NCI-H226 (cell line): ENCODE data around the gene CNOT2.
A peak's percentile ranks its signal among the peaks of the same experiment; 100 is the strongest.
"Not testable (repeated sequence)": the region's sequence is repeated elsewhere in the genome, so short reads cannot be mapped to it uniquely, and the experiment has no call there.

Experiments used
- DNase-seq: peaks from one replicate; pipeline ENCODE4 v3.0.0-alpha.2; 2015

Gene CNOT2

DNA sequence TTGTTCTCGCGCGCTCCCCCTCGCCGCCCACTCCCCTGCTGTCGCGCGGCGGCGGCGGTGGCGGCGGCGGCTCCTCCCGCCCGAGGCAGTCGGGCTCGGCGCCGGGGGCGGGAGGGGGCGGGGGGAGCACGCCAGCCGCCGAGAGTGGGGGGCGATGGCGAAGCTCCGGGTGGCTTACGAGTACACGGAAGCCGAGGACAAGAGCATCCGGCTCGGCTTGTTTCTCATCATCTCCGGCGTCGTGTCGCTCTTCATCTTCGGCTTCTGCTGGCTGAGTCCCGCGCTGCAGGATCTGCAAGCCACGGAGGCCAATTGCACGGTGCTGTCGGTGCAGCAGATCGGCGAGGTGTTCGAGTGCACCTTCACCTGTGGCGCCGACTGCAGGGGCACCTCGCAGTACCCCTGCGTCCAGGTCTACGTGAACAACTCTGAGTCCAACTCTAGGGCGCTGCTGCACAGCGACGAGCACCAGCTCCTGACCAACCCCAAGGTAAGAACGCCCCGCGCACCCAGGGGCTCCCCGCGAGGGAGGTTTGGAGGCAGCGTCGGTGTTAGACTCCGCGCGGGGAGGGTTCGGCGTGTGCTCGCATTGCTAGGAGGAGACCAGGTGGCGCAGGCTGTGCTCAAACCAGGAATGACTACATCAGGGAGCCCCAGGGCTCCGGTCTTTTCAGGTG is 123.5 kb downstream of the CNOT2 start:
- peak; percentile 13 for DNase-seq

DNA sequence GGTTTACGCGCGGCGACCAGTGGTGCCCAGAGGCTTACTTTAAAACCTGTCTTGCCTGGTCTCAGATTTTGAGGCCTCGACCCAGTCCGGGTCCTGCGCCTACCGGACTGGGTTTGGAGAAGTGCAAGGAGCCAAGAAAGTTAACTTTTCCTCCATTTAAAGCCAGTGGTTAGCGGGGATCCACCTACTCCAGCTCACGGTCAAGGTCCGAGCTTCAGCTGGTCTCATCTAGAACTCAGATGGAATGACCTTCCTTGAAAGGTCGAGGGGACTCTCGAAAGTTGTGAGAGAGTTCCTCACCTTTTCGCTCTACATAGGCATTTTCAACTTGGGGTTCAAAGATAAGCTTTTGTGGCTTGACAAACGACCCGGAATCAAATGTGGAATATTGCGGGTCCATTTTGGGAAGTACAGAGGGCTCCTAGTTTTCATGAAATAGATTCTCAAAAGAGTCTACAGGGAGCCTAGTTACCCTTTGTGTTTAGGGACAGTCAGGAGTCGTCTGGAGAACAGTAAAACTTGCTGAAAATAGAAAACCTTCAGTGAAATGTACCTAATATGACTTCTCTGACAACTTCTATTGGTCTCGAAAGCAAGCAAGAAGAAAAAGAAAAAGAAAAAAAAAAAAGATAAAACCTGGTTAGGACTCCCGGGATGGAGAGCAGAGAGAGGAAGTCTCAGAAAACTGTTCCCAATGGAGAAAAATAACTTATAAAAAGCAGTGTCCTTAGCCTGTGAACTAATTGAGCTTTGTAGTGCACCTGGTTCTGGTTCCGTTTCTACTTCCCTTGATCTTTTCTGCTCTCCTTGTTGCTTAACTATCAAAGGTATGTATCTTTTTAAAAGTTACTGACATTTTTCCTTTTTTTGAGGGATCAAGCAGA is 124.3 kb downstream of the CNOT2 start:
- DNase-seq, result no peak

DNA sequence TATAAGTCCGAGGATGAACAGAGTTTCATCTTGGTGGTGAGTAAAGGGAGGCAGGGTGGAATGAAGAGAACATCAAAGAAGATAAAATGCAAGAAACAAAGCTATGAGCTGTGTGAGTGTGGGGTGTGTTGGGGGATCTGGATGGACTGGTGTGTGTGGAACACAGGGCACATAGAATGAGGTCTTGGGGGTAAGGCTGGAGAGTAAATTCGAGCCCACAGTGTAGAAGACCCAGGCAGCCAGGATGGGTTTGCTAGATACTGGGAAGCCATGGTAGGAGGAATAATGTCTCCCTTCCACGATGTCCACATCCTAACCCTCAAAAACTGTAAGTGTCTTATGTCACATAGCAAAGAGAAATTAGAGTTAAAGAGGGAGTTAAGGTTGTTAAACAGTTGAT is 129.6 kb downstream of the CNOT2 start:
- DNase-seq, result no peak

DNA sequence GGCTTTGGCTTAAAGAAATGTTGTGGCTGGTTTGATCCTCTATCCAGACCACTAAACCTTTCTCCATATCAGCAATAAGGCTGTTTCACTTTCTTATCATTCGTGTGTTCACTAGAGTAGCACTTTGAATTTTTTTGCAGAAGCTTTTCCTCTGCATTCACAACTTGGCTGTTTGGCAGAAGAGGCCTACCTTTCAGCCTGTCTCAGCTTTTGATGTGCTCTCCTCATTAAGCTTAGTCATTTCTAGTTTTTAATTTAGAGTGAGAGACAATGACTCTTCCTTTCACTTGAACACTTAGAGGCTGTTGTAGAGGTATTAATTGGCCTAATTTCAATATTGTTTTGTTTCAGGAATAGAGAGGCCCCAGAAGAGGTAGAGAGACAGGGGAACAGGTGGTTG is 136.6 kb downstream of the CNOT2 start:
- DNase-seq, result no peak

DNA sequence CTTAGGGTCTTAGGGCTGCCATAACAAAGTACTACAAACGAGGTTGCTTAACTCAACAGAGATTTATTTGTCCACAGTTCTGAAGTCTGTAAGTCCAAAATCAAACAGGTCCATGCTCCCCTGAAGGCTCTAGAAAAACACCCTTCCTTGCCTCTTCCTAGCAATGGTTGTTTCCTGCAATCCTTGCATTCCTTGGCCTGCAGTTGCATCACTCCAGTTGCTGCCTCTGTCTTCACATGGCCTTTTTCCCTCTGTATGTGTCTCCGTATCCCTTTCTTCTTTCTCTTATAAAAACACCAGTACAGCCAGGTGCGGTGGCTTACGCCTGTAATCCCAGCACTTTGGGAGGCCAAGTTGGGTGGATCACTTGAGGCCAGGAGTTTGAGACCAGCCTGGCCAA is 140.3 kb downstream of the CNOT2 start:
- no peak for DNase-seq

DNA sequence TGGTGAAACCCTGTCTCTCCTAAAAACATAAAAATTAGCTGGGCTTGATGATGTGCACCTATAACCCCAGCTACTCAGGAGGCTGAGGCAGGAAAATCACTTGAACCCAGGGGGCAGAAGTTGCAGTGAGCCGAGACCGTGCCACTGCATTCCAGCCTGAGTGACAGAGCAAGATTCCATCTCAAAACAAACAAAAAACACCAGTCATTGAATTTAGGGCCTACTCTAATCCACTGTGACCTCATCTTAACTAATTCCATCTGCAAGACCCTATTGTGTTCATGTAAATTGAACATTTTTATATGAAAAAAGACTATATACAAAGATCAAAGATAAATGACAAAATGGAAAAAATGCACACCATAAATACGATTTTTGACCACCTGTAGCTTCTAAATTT is 140.7 kb downstream of the CNOT2 start:
- DNase-seq, result no peak

DNA sequence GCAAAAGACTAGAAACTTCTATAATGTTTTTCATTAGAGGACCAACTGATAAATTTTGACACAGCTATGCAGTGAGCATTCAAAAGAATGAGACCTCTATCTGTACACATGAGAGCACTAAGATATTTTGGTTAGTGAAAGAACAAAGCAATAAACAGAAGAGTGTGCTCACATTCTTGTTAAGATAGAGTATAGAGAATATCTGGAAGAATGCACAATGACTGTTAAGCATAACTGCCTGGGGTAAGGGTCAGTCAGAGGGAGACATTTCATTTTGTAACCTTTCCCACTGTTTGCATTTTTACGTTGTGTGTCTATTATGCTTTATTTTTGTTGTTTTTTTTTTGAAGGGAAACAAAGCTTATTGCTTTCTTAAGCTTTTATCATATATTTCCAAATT is 143.5 kb downstream of the CNOT2 start:
- no peak for DNase-seq

DNA sequence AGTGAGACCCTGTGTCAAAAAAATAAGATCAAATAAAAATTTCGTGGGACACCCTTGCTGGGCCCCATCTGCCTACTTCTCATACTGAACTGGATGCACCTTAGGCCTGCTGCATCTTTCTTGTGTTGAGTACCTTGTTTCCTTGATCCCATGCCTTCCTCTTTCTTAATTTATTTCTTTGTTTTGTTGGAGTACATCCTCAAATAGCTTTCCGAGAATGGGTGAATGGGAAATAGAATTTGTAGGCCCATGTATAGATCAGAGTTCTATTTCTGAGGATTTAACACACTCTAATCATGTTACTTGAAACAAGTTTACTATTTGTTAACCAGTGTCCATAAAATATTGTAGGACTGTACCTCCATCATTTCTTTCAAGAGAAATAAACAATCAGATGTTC is 146.4 kb downstream of the CNOT2 start:
- DNase-seq, result no peak

DNA sequence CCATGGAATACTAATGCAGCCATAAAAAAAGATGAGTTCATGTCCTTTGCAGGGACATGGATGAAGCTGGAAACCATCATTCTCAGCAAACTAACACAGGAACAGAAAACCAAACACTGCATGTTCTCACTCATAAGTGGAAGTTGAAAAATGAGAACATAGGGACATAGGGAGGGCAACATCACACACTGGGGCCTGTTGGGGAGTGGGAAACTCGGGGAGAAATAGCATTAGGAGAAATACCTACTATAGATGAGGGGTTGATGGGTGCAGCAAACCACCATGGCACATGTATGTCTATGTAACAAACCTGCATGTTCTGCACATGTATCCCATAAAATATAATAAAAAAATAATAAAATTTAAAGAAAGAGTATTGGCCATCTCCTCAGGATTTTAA is 149.4 kb downstream of the CNOT2 start:
- not testable (repeated sequence) for DNase-seq

DNA sequence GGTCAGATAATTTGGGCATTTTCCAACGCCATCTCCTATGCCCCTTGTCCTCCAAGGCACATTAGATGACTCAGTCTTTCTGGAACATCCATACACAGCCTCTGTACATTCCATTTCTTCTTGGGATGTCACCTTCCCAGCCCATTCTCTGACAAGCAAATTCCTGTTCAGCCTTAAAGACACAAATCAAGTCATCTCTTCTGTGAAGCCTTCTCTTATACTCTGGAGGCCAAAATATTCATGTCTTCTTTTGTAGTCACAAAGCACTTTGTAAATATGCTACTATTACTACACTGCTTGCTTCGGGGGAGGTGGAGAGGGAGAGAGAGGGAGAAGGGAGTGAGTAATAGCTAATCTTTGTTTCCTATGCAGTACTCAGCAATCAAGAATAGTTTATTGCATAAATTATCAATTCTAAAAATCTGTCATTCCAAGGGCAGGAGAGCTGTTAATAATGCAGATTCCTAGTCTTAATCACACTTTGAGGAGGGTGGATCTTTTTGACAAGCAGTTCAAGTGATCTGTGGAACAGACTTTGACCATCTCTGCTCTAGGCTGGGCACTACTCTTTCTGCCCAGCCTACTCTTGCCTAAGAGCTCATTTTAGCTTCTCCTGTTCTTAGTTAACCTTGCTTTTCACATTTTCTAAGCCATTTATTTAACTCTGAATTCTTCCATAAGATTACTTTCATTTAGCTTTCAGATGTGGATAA is 150.7 kb downstream of the CNOT2 start:
- DNase-seq, result peak; percentile 76

DNA sequence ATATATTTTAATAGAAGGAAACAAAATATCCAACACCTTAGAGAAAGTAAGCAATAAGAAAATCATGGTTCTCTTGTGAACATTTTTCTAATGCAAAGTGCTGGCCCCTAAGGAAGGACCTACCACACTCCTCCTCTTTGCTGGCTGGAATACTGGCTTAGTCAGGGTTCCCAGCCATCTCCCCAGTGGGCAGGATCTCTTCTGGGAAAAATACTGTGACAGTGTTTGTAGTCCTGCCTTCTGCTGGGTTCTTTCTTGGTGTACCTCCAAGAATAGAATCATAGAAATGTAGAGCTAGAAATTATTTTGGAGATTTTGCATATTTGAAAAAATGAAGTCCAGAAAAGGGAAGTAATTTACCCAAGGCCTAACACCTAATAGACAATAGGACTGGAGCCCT is 154.8 kb downstream of the CNOT2 start:
- no peak for DNase-seq

DNA sequence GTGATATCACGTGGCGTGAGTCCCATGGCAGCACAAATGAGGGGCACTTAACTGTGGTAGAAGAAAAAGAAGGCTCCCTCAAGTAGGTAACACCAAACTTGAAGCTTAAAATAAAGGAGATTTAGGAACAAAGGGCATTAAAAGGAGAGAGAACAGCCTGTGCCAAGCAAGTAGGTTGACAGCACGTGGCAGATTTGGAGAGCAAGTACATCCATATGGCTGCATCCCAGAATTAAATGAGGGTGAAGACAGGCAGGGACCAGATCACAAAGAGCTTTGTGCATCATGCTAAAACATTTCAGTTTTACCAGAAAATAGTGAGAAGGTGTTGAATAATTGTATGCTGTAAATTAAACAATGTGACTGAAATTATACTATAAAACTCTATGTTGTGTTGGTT is 155.6 kb downstream of the CNOT2 start:
- no peak for DNase-seq

DNA sequence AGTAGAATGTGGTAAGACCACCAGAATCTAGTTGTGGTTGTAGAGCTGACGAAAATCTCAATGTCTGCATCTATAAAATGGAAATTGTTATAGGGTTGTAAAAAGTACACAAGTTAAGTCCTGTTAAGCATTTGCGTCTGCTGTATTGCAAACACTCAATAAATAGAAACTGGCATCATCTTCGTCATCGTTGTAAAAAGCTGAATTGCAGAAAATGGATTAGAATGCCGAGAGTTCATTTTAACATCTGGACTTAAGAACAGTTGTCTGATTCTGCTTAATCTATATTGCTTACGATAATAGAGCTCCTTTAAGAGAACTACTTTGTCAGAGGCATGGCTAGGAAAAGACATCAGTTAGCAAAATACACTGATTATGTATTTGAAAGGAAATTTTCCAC is 156.1 kb downstream of the CNOT2 start:
- DNase-seq, result no peak

DNA sequence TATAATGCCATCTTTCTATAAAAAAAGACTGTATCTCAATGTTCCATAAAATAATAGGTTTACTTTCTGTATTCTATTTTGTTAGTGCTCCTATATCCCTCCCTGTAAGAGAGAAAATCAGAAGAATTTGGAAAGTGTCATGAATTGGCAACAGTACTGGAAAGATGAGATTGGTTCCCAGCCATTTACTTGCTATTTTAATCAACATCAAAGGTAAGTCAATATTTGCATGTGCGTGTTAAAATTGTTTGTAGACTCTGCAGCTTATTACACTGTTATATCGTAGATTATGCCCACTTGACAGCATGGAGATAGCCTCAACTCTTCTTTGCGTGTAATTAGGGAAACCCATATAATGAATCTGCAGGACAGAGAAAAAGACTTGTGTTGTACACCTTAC is 156.9 kb downstream of the CNOT2 start:
- no peak for DNase-seq

DNA sequence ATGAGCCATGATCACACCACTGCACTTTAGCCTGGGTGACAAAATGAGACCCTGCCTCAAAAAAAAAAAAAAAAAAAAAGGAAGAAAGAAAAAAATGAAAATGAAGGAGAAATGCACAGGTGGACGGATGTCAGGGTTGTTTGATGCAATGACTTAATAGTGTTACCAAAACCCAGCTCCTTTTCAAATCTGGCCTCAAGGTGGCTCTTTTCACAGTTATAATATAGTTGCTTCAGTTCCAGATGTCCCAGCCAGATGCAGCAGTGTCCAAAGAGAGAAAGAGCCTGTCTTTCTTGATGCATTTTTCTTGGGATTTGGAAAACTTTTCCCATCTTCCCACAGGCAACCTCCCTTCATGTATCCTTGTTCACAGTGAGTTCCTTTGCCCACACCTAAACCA is 159.4 kb downstream of the CNOT2 start:
- DNase-seq, result no peak

DNA sequence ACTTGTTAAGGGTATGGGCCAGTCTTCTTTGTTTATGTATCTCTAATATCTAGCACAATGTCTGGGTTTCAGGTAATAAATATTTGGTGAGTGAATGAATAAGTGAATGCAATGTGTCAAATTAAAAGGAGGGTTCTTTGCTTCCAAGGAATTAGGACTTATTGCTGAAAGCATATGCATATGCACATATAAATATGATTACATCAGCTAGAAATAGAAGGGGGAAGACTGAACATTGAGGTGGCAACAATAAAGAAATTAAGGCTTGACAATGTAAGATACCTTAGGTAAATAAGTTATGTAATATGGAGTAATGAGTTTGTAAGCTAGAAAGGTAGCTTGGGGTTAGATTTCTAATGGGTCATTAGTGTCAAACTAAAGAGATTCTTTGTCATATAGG is 160.6 kb downstream of the CNOT2 start:
- DNase-seq, result no peak
